Endodermal cell (in vitro differentiated cells): ENCODE measurements around the gene CDRT4. TPM values are rescaled to one million over a fixed set of nuclear protein-coding genes. Genes with fewer than 3 reads are reported as not detected.
A peak's percentile ranks its signal among the peaks of the same experiment; 100 is the strongest.

Source experiments
- DNase-seq: peaks from one replicate; pipeline ENCODE4 v3.0.0-alpha.2; 2017
- H3K27ac ChIP-seq: 2 replicates; pipeline ENCODE4 v1.5.1; 2013; ENCODE audit warnings: mild to moderate bottlenecking, low read depth, low read length, moderate library complexity
- H3K27me3 ChIP-seq: 2 replicates; pipeline ENCODE4 v1.6.1; 2013; ENCODE audit warnings: mild to moderate bottlenecking, low read length, moderate library complexity; ENCODE audit not compliant: insufficient read depth, control insufficient read depth, poor library complexity, severe bottlenecking
- H3K36me3 ChIP-seq: 2 replicates; pipeline ENCODE4 v1.7.0; 2013; ENCODE audit warnings: mild to moderate bottlenecking, low read length, moderate library complexity; ENCODE audit not compliant: control insufficient read depth, insufficient read depth
- H3K4me1 ChIP-seq: one replicate; pipeline ENCODE4 v1.7.0; 2013; ENCODE audit warnings: low read length; ENCODE audit not compliant: control insufficient read depth, insufficient read depth
- H3K4me3 ChIP-seq: 2 replicates; pipeline ENCODE4 v1.5.1; 2013; ENCODE audit warnings: mild to moderate bottlenecking, low read length, moderate library complexity
- H3K9ac ChIP-seq: 2 replicates; pipeline ENCODE4 v1.6.1; 2013; ENCODE audit warnings: mild to moderate bottlenecking, low read length, moderate library complexity; ENCODE audit not compliant: poor library complexity, severe bottlenecking; ENCODE audit errors: extremely low read depth
- H3K9me3 ChIP-seq: 2 replicates; pipeline ENCODE4 v1.6.1; 2013; ENCODE audit warnings: mild to moderate bottlenecking, low read length, moderate library complexity; ENCODE audit not compliant: control insufficient read depth
- H3K27ac Mint-ChIP-seq: 2 replicates; pipeline ENCODE4 v1.8.0; 2020; ENCODE audit warnings: mixed read lengths
- H3K27me3 Mint-ChIP-seq: 2 replicates; pipeline ENCODE4 v1.8.0; 2021; ENCODE audit warnings: mild to moderate bottlenecking, mixed read lengths; ENCODE audit not compliant: insufficient read depth
- H3K36me3 Mint-ChIP-seq: 2 replicates; pipeline ENCODE4 v1.8.0; 2020; ENCODE audit warnings: low read depth, mixed read lengths
- H3K4me1 Mint-ChIP-seq: 2 replicates; pipeline ENCODE4 v1.8.0; 2020; ENCODE audit warnings: mixed read lengths
- H3K4me3 Mint-ChIP-seq: 2 replicates; pipeline ENCODE4 v1.8.0; 2020; ENCODE audit warnings: mild to moderate bottlenecking, moderate library complexity, mixed read lengths
- H3K9me3 Mint-ChIP-seq: 2 replicates; pipeline ENCODE4 v1.8.0; 2020; ENCODE audit warnings: mild to moderate bottlenecking, mixed read lengths
- CTCF ChIP-seq: fragments of 200-600 bp; sonication (generic); conservative IDR thresholded peaks from 2 replicates; pipeline ENCODE4 v1.5.0; 2021; ENCODE audit warnings: antibody characterized with exemption, mild to moderate bottlenecking
- WGBS, 2 experiments: methylation state at CpG; one replicate each; pipeline versions ENCODE4 v1.1.5 to v1.1.7; 2013; ENCODE audit warnings: missing lambda C conversion rate in 2 of 2, mixed read lengths in 1 of 2; ENCODE audit not compliant: insufficient coverage in 1 of 2, insufficient read length in 1 of 2; 5-methylcytosine and 5-hydroxymethylcytosine counted together
- long read RNA-seq, 4 experiments: library from polyadenylated mRNA in 2 of 4; library from RNA in 1 of 4; library from capped mRNA in 1 of 4; stranded (forward) in 3 of 4; unstranded in 1 of 4; transcript quantifications; one replicate each; pipeline ENCODE4 v2.0.0, GENCODE V29; 2020 to 2021; ENCODE audit warnings: inconsistent platforms in 1 of 4
- polyA plus RNA-seq, 2 experiments: library from polyadenylated mRNA; stranded (reverse); fragments of 50-300 nt; gene quantifications; one replicate each; pipeline ENCODE4 v1.2.3, GENCODE V29; 2013
- total RNA-seq, 2 donors: library from RNA; stranded (reverse); fragmentation: NEBNext Ultra II Directional in 1 of 2; extraction: Animal tissue kit (Norgen Biotek cat#: 25700) in 1 of 2; gene quantifications; 2 replicates in 1 of 2; 3 replicates in 1 of 2; pipeline ENCODE4 v1.2.1, GENCODE V29; 2021

Gene CDRT4
- 10 to 100 TPM; 16.4 to 39.7 TPM for total RNA-seq
- polyA plus RNA-seq (2013, experiment 1 of 2), result 3.0 TPM
- 4.4 TPM for polyA plus RNA-seq (2013, experiment 2 of 2)
- long read RNA-seq, experiment 1, partial matches to known transcripts, result 0 of 3 reads
- long read RNA-seq, experiment 1, other reads (novel, unspliced or antisense), result 3 of 3 reads
- long read RNA-seq, experiment 2, transcript CDRT4-203 (3 exons, 632 nt), result major isoform, 8 of 15 reads
- long read RNA-seq, experiment 2, partial matches to known transcripts, result 0 of 15 reads
- long read RNA-seq, experiment 2, other reads (novel, unspliced or antisense), result 7 of 15 reads
- long read RNA-seq, experiment 3, partial matches to known transcripts, result 0 of 1 reads
- long read RNA-seq, experiment 3, other reads (novel, unspliced or antisense), result 0 of 1 reads
- long read RNA-seq, experiment 4, partial matches to known transcripts, result 0 of 19 reads
- long read RNA-seq, experiment 4, other reads (novel, unspliced or antisense), result 19 of 19 reads

DNA sequence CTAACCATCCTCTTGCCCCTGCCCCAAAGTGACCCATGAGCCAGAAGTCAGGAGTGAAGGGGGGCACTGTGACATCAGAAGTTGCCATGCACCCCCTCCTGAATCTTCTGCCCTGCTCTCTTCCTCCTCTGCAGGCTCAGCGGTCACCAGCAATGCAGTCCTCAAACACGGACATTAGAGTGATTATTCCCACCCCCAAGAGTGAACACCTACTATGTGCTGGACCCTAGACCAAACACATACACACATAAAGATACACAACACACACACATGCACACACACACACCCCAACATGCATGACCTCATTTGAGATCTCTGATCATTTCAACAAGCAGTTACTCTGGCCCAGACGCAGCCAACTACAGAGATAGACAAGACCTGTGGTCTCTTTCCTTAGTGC is at the start of gene CDRT4:
CDRT4 (minus strand) TSS at position 30 of the 400 bp plus-strand sequence. CDS start 27,383 bp downstream, outside the sequence.
- Mint-ChIP-seq H3K4me1 (peaks cover 7% of the 10 kb centered on the region), H3K27me3 (no peaks in the 10 kb centered on the region), H3K27ac (no peak within 1 kb of the TSS), H3K36me3 (peaks cover 31% of the 10 kb centered on the region), H3K4me3 (no peak within 1 kb of the TSS), H3K9me3 (peaks cover 1% of the 10 kb centered on the region)
- Histone ChIP-seq H3K36me3 (peaks cover 54% of the 10 kb centered on the region), H3K4me1 (peaks cover 6% of the 10 kb centered on the region), H3K27me3 (no peaks in the 10 kb centered on the region), H3K27ac (no peak within 1 kb of the TSS), H3K9ac (no peak within 1 kb of the TSS), H3K4me3 (no peak within 1 kb of the TSS), H3K9me3 (peaks cover under 1% of the 10 kb centered on the region)
- WGBS, 2 experiments, result 86 to 88% methylated on average over 1 to 3 of the region's 3 CpGs
- TF ChIP-seq CTCF, result no peak
- DNase-seq, result no peak

DNA sequence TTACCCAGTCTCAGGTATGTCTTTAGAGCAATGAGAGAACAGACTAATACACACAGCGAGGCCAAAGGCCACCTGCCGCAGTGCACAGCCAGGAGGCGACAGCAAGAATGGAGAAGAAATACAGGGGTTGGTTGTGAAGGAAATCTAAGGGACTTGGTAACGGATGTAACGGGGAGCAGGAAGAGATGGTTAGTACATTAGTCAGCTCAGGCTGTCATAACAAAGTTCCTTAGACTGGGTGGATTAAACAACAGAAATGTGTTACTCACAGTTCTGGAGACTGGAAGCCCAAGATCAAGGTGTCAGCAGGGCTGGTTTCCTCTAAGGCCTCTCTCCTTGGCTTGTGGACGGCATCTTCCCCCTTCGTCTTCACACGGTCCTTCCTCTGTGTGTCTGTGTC is 48.7 kb upstream of the CDRT4 start:
- Mint-ChIP-seq H3K4me3 (no peak overlapping the region), H3K9me3 (no peaks in the 10 kb centered on the region), H3K27me3 (no peaks in the 10 kb centered on the region), H3K36me3 (peaks cover 70% of the 10 kb centered on the region), H3K27ac (peak overlapping the region; percentile 13), H3K4me1 (no peaks in the 10 kb centered on the region)
- Histone ChIP-seq H3K27me3 (no peaks in the 10 kb centered on the region), H3K27ac (no peak overlapping the region), H3K4me1 (no peaks in the 10 kb centered on the region), H3K36me3 (peaks cover 89% of the 10 kb centered on the region), H3K9ac (no peak overlapping the region), H3K4me3 (no peak overlapping the region), H3K9me3 (no peaks in the 10 kb centered on the region)
- peak; percentile 27 for DNase-seq
- WGBS, 2 experiments, result 95 to 99% methylated on average over 7 to 8 of the region's 8 CpGs
- no peak for TF ChIP-seq CTCF

GRCh38 chr17:15514469-15514868 is 47.0 kb upstream of the CDRT4 start:
- no peak overlapping the region for H3K4me3 ChIP-seq
- H3K27me3 ChIP-seq, result no peaks in the 10 kb centered on the region
- H3K27ac ChIP-seq, result no peak overlapping the region
- H3K4me1 ChIP-seq, result no peaks in the 10 kb centered on the region
- no peak overlapping the region for H3K9ac ChIP-seq
- no peaks in the 10 kb centered on the region for H3K9me3 ChIP-seq
- peaks cover 80% of the 10 kb centered on the region for H3K36me3 Mint-ChIP-seq
- 76 to 97% methylated on average over 2 of the region's 2 CpGs for WGBS, 2 experiments
- no peaks in the 10 kb centered on the region for H3K27me3 Mint-ChIP-seq
- H3K9me3 Mint-ChIP-seq, result no peaks in the 10 kb centered on the region
- no peaks in the 10 kb centered on the region for H3K4me1 Mint-ChIP-seq
- peaks cover 96% of the 10 kb centered on the region for H3K36me3 ChIP-seq
- no peak overlapping the region for H3K4me3 Mint-ChIP-seq
- no peak overlapping the region for H3K27ac Mint-ChIP-seq
- no peak for DNase-seq
- no peak for TF ChIP-seq CTCF
